Activated CD4-positive, CD25-positive, alpha-beta regulatory T cell (primary cell): ENCODE results near the gene DMBT1.
"Not testable (repeated sequence)": the region's sequence is repeated elsewhere in the genome, so short reads cannot be mapped to it uniquely, and the experiment has no call there.

Experiments
- DNase-seq, 4 experiments: peaks; one replicate each; lab custom pipeline; 2025; lab: John Stamatoyannopoulos, UW

DMBT1 gene

GRCh38 chr10:122577311-122577885 lies 16.8 kb downstream of the DMBT1 start:
- DNase-seq = no peak

- not testable (repeated sequence) for DNase-seq
Measured at GRCh38 chr10:122586070-122586469, 25.5 kb downstream of the DMBT1 start.

GRCh38 chr10:122587098-122587760 lies 26.7 kb downstream of the DMBT1 start:
- DNase-seq = no peak

- no peak for DNase-seq
Measured at GRCh38 chr10:122588381-122588780, 27.8 kb downstream of the DMBT1 start.

- no peak for DNase-seq
Measured at GRCh38 chr10:122590153-122590552, 29.6 kb downstream of the DMBT1 start.

- DNase-seq = no peak
Measured at GRCh38 chr10:122591736-122592135, 31.2 kb downstream of the DMBT1 start.

- no peak for DNase-seq
Measured at GRCh38 chr10:122592161-122592560, 31.6 kb downstream of the DMBT1 start.

- no peak for DNase-seq
Measured at GRCh38 chr10:122617476-122618270, 57.1 kb downstream of the DMBT1 start.

- DNase-seq = no peak
Measured at GRCh38 chr10:122618461-122619165, 58.1 kb downstream of the DMBT1 start.

GRCh38 chr10:122620961-122621360 lies 60.4 kb downstream of the DMBT1 start:
- DNase-seq = not testable (repeated sequence)

GRCh38 chr10:122624546-122624945 lies 64.0 kb downstream of the DMBT1 start:
- no peak for DNase-seq

- DNase-seq = no peak
Measured at GRCh38 chr10:122630526-122630925, 70.0 kb downstream of the DMBT1 start.

GRCh38 chr10:122632031-122632430 lies 71.5 kb downstream of the DMBT1 start:
- no peak for DNase-seq

- DNase-seq = no peak
Measured at GRCh38 chr10:122632576-122632975, 72.0 kb downstream of the DMBT1 start.

GRCh38 chr10:122636953-122637352 lies 76.4 kb downstream of the DMBT1 start:
- DNase-seq = no peak

- DNase-seq = no peak
Measured at GRCh38 chr10:122637376-122637775, 76.8 kb downstream of the DMBT1 start.

- no peak for DNase-seq
Measured at GRCh38 chr10:122638106-122638505, 77.6 kb downstream of the DMBT1 start.

- DNase-seq = no peak
Measured at GRCh38 chr10:122639801-122640200, 79.2 kb downstream of the DMBT1 start.

GRCh38 chr10:122640921-122641320 lies 80.4 kb downstream of the DMBT1 start:
- DNase-seq = no peak

- no peak for DNase-seq
Measured at GRCh38 chr10:122642726-122643605, 82.4 kb downstream of the DMBT1 start.

GRCh38 chr10:122643931-122644534 lies 83.5 kb downstream of the DMBT1 start:
- DNase-seq = no peak
